ENCODE measurements around the gene DYNC2LI1.
A peak's percentile ranks its signal among the peaks of the same experiment; 100 is the strongest.

The DYNC2LI1 gene

GRCh38 chr2:43791035-43791765, 17.4 kb downstream of the DYNC2LI1 start:
- in situ Hi-C loops (cut with HindIII; ENCODE audit: low sequenced_read_pairs): no loop called here
- no peak for DNase-seq (ENCODE audit: low read depth)
- no peak for TF ChIP-seq CTCF (IDR thresholded peaks at IDR 0.05; ENCODE audit: low read depth, low read length, missing control alignments)
- no peak overlapping the region for H3K4me3 ChIP-seq (ENCODE audit: low read depth, low read length)

GRCh38 chr2:43792653-43793052, 18.8 kb downstream of the DYNC2LI1 start:
- no peak for TF ChIP-seq CTCF (IDR thresholded peaks at IDR 0.05; ENCODE audit: low read depth, low read length, missing control alignments)
- in situ Hi-C loops (cut with HindIII; ENCODE audit: low sequenced_read_pairs): no loop called here

GRCh38 chr2:43794956-43795355, 21.1 kb downstream of the DYNC2LI1 start:
- H3K4me3 ChIP-seq (ENCODE audit: low read depth, low read length): no peak overlapping the region
- DNase-seq (ENCODE audit: low read depth): no peak
- TF ChIP-seq CTCF (IDR thresholded peaks at IDR 0.05; ENCODE audit: low read depth, low read length, missing control alignments): no peak
- in situ Hi-C loops (cut with HindIII; ENCODE audit: low sequenced_read_pairs): no loop called here

More at GRCh38 chr2:43792653-43793052, 18.8 kb downstream of the DYNC2LI1 start:
- no peak for DNase-seq (ENCODE audit: low read depth)
- H3K4me3 ChIP-seq (ENCODE audit: low read depth, low read length): no peak overlapping the region

- in situ Hi-C loops (cut with HindIII; ENCODE audit: low sequenced_read_pairs): no loop called here
Measured at GRCh38 chr2:43796206-43796605, 22.4 kb downstream of the DYNC2LI1 start.

DNA sequence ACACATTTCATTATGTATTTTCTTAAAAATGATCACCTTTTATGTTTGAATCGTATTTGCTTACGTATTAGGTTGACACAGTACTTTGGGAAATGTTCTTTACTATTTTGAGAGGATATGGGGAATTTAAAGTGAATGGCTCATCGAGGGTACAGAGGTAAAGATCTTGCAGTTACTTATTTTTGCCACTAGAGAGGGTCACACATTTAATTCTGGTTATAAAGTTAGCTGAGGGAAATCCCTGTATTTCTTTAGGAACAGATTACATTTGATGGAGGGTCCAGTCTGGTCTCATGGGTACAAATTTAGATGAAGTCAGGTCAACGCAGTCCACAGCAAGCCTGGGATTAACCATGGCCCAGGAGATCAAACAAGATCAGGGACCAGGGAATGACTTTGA, 24.5 kb downstream of the DYNC2LI1 start:
- in situ Hi-C loops (cut with HindIII; ENCODE audit: low sequenced_read_pairs): no loop called here
- peak; percentile 7 for TF ChIP-seq CTCF (IDR thresholded peaks at IDR 0.05; ENCODE audit: low read depth, low read length, missing control alignments)
- no peak overlapping the region for H3K4me3 ChIP-seq (ENCODE audit: low read depth, low read length)

More at GRCh38 chr2:43796206-43796605, 22.4 kb downstream of the DYNC2LI1 start:
- no peak overlapping the region for H3K4me3 ChIP-seq (ENCODE audit: low read depth, low read length)
- DNase-seq (ENCODE audit: low read depth): no peak
- no peak for TF ChIP-seq CTCF (IDR thresholded peaks at IDR 0.05; ENCODE audit: low read depth, low read length, missing control alignments)

DNA sequence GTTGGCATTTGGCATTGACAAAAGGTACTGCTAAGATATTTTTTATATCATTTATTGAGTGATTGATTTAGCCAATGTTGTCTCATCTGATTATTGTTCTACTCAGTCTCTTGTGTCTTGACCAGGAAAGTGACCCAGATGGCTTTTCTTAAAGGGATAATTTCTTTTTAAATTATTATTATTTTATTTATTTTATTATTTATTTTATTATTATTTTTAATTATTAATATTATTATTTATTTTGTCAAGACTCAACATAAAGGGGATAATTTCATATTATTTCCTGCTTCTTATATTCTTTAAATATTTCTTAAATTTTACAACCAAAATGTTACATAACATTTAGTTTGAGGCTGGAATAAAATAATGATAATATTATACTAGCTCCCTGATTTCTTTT, 27.1 kb downstream of the DYNC2LI1 start:
- no peak for TF ChIP-seq CTCF (IDR thresholded peaks at IDR 0.05; ENCODE audit: low read depth, low read length, missing control alignments)
- in situ Hi-C loops (cut with HindIII; ENCODE audit: low sequenced_read_pairs): no loop called here
- no peak for DNase-seq (ENCODE audit: low read depth)
- H3K4me3 ChIP-seq (ENCODE audit: low read depth, low read length): no peak overlapping the region

More for the DNA sequence above, 24.5 kb downstream of the DYNC2LI1 start:
- DNase-seq (ENCODE audit: low read depth): no peak

Data from astrocyte of the cerebellum (primary cell).